BLaER1 treated with 17β-estradiol and CSF1 and Interleukin-3, amounts not matched to agents 10 nM and 100 nM (cell line): ENCODE measurements around the gene HOXA5.
A peak's percentile ranks its signal among the peaks of the same experiment; 100 is the strongest.

ENCODE experiments used
- H3K27ac ChIP-seq, 11 experiments: shearing (Covaris generic); formaldehyde crosslinking; 2 replicates each; pipeline ENCODE4 v1.8.1; 2022
- H3K27me3 ChIP-seq, 11 experiments: shearing (Covaris generic); formaldehyde crosslinking; 2 replicates each; pipeline ENCODE4 v1.8.1; 2022
- H3K36me3 ChIP-seq, 11 experiments: shearing (Covaris generic); formaldehyde crosslinking; 2 replicates each; pipeline ENCODE4 v1.8.1; 2022
- H3K4me1 ChIP-seq, 10 experiments: shearing (Covaris generic); formaldehyde crosslinking; 2 replicates each; pipeline ENCODE4 v1.8.1; 2022
- H3K4me2 ChIP-seq, 11 experiments: shearing (Covaris generic); formaldehyde crosslinking; 2 replicates each; pipeline ENCODE4 v1.8.1; 2022
- H3K4me3 ChIP-seq, 10 experiments: shearing (Covaris generic); formaldehyde crosslinking; 2 replicates each; pipeline ENCODE4 v1.8.1; 2022
- H3K9ac ChIP-seq, 11 experiments: shearing (Covaris generic); formaldehyde crosslinking; 2 replicates each; pipeline ENCODE4 v1.8.1; 2022
- H3K9me3 ChIP-seq, 11 experiments: shearing (Covaris generic); formaldehyde crosslinking; replicated peaks in 1 of 11; 2 replicates each; pipeline ENCODE4 v1.8.1; 2022
- H4K20me1 ChIP-seq, 11 experiments: shearing (Covaris generic); formaldehyde crosslinking; 2 replicates each; pipeline ENCODE4 v1.8.1; 2022
- Cebpa-rat ChIP-seq, 11 experiments: shearing (Covaris generic); IDR thresholded peaks; 2 replicates each; pipeline ENCODE4 v1.8.1; 2022

The HOXA5 gene

DNA sequence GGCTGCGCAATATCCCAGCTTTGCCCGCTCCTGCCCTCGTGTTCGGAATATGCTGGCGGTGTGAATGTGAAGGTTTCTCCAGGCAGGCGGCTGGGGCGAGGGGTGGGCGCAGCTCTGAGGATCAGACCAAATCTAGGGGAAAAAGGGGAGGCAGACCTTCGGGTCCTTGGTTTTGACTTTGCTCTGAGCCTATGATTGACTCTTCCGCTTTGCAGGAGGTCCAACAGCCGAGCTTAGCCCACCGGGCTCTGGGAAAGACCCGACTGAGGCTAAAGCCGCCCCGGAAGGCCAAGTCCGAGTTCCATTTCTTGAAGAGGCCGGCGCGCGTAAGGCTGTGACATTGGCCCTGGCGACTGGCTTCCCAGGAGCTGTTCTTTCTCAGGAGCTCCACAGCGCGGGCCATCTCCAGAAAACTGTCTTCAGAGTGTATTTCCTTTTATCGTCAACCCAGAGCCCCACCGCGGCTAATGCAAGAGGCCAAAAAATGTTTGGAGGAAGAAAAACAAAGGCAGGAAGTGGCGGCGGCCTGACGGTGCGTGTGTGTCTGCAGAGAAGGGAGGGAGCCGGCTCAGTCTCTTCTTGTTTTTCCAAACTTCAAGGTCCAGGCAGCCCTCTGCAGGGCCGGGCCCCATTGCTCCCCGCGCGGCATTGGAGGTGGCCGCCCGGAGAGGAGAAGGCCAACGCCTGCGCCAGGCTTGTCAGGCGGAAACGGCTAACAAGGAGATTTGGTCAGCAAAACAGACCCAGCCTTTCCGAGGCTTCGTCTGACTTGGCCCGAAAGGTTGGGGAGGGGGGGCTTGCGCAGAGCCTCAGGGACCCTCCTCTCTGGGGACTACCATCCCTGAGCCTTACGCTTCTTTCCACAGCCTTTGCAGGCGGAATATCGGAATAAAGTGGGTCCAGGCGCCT is 45.2 kb upstream of the HOXA5 start:
- H3K27me3 ChIP-seq: peaks cover 100% of the 10 kb centered on the region in 11 experiments
- no peak overlapping the region for H3K9ac ChIP-seq
- H3K4me2 ChIP-seq: peak overlapping the region in 7 of 11 experiments; percentile 5 to 82 (median 43); a peak in 13 of 22 replicates
- H3K4me3 ChIP-seq: peak overlapping the region in 4 of 10 experiments; percentile 37 to 42 (median 40); a peak in 9 of 20 replicates
- no peak for TF ChIP-seq Cebpa-rat (IDR thresholded peaks at IDR 0.05)
- no peak overlapping the region for H3K27ac ChIP-seq
- peaks cover 0 to 37% (median 0%) of the 10 kb centered on the region in 11 experiments; a peak in 6 of 22 replicates for H3K9me3 ChIP-seq
- H3K36me3 ChIP-seq: no peaks in the 10 kb centered on the region
- peaks cover 0 to 100% (median 95%) of the 10 kb centered on the region in 11 experiments; a peak in 19 of 22 replicates for H4K20me1 ChIP-seq
- H3K4me1 ChIP-seq: peaks cover 0 to 45% (median 13%) of the 10 kb centered on the region in 10 experiments; a peak in 12 of 20 replicates

DNA sequence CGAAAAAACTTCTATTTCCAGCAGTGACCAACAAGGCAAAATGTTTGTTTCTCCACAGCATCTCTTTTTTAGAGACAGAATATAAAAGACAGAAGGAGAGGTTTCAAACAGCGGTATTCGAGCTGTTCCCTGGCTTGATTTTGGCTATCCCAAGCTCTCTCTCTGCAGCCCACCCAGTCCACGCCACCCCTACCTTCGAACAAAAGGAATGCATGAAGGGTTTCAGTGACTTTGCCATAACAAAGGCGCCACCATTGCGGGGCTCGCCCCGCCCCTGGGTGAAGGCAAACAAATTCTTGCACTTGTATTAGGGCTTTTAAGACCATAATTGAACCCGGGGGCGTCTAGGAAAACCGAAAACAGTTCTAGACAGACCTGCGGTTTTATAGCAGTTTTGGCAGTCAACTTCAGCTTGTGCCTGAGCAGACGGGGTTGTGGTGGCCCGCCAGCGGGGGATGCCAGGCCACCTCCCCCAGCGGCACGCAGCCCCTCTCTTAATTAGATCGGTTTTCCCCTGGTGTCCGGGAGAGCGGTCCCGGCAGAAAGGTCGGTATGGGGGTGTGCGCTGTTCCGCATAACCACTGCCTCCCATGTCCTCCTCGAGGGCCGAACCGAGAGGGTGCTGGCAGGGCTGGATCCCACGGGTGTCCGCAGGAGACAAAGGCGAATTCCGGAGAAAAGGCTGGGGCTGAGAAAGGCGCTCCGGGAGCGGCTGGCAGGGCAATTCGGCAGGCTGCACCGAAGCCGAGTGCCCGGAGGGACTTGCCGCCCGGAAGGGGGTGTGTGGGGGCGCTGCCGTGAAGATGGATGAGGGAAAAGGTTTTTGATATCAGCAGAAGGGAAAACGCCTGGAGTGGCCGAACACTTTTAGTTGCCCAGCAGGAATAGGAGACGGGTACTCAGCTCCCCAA is 44.2 kb upstream of the HOXA5 start:
- H3K27me3 ChIP-seq: peaks cover 100% of the 10 kb centered on the region in 11 experiments

DNA sequence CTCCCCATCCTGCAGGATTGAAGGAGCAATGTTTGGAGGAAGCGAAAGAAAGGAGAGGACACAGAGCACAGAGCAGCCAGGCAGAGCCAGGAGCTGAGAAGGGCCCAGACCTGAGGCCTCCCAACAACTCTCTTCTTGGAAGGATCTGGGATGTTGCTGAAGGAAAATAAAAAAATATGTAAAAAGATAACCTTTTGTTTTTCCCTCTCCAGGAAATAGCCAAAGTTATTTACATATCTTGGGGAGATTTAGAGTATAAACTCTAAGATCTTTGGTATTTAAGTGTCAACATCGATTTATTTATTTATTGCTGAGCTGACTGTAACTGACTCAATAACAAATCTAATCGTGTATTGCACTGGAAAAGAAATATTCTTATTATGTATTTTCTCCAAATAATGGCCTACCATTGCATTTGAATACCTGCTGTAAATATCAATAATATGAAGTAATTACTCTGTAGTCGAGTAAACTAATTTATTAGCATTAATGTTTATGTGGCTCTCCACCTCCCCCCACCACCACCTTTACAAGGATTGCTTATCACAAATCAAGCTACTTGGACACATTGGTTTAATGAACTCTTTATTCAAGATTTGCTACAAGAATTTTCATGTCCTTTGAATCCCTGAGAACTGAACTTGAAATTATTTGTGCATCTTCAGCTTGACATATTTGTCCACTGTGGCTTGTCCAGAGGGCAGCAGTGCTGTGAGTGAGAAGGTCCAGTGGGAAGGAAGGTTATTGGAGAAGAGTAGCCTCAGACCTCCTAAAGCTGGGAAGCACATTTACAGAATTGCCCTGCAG is 43.4 kb upstream of the HOXA5 start:
- Histone ChIP-seq H3K4me3 (no peak overlapping the region), H3K27ac (no peak overlapping the region), H3K4me2 (no peak overlapping the region), H3K36me3 (no peaks in the 10 kb centered on the region), H3K9ac (no peak overlapping the region), H3K27me3 (peaks cover 100% of the 10 kb centered on the region in 11 experiments), H4K20me1 (peaks cover 0 to 100% (median 95%) of the 10 kb centered on the region in 11 experiments; a peak in 19 of 22 replicates), H3K9me3 (peaks cover 0 to 31% (median 0%) of the 10 kb centered on the region in 11 experiments; a peak in 6 of 22 replicates), H3K4me1 (peaks cover 0 to 43% (median 11%) of the 10 kb centered on the region in 10 experiments; a peak in 12 of 20 replicates)
- no peak for TF ChIP-seq Cebpa-rat (IDR thresholded peaks at IDR 0.05)

More for the DNA sequence above, 44.2 kb upstream of the HOXA5 start:
- Histone ChIP-seq H3K9me3 (peaks cover 0 to 37% (median 0%) of the 10 kb centered on the region in 11 experiments; a peak in 6 of 22 replicates), H3K4me3 (peak overlapping the region in 4 of 10 experiments; percentile 37 to 42 (median 40); a peak in 6 of 20 replicates), H4K20me1 (peaks cover 0 to 100% (median 95%) of the 10 kb centered on the region in 11 experiments; a peak in 19 of 22 replicates), H3K27ac (no peak overlapping the region), H3K9ac (no peak overlapping the region), H3K36me3 (no peaks in the 10 kb centered on the region), H3K4me1 (peaks cover 0 to 43% (median 11%) of the 10 kb centered on the region in 10 experiments; a peak in 12 of 20 replicates), H3K4me2 (peak overlapping the region in 5 of 11 experiments; percentile 33 to 82 (median 49); a peak in 9 of 22 replicates)
- TF ChIP-seq Cebpa-rat (IDR thresholded peaks at IDR 0.05): no peak

DNA sequence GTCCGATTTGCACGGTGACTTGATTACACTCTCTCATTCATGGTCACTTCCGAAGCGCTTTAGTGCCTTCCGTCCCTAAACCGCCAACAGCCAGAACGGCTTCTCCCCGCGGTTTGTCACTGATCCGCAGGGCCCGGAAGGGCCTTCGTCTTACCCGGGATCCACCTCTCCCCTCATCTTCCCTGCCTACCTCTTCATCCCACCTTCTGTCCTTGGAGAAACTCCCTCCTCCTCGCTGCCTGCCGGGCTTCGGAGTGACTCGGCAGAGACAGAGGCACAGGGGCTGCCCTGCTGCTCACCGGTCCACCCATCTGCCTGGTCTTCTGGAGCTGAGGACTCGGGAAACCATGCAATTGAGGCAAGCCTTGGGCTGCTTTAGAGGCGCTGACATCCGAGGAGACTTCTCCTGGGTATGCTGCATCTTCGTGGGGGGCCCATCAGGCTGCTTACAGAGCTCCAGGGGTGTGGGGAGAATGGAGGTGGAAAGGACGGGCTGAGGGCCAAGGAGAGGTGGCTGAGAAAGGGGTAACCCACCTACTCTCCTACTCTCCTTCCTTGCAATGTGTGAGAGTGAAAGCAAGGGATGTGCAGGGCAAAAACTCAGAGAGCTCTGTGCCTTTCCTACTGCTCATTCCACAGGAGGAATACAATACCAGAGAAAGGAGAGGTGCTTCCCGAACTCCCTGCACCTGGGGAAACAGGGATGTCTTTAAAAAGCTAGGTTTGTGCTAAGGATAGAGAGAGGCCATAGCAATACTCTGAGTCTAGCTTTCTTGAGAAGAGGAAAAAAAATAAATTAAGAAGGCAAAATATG is 42.6 kb upstream of the HOXA5 start:
- peaks cover 100% of the 10 kb centered on the region in 11 experiments for H3K27me3 ChIP-seq
- H4K20me1 ChIP-seq: peaks cover 0 to 98% (median 90%) of the 10 kb centered on the region in 11 experiments; a peak in 19 of 22 replicates
- no peak overlapping the region for H3K9ac ChIP-seq
- no peak overlapping the region for H3K27ac ChIP-seq
- peaks cover 0 to 28% (median 0%) of the 10 kb centered on the region in 11 experiments; a peak in 5 of 22 replicates for H3K9me3 ChIP-seq
- peaks cover 0 to 43% (median 11%) of the 10 kb centered on the region in 10 experiments; a peak in 12 of 20 replicates for H3K4me1 ChIP-seq
- H3K4me3 ChIP-seq: no peak overlapping the region; a peak in 1 of 20 replicates
- H3K4me2 ChIP-seq: peak overlapping the region in 1 of 11 experiments; percentile 81; a peak in 2 of 22 replicates
- no peaks in the 10 kb centered on the region for H3K36me3 ChIP-seq
- TF ChIP-seq Cebpa-rat (IDR thresholded peaks at IDR 0.05): no peak

DNA sequence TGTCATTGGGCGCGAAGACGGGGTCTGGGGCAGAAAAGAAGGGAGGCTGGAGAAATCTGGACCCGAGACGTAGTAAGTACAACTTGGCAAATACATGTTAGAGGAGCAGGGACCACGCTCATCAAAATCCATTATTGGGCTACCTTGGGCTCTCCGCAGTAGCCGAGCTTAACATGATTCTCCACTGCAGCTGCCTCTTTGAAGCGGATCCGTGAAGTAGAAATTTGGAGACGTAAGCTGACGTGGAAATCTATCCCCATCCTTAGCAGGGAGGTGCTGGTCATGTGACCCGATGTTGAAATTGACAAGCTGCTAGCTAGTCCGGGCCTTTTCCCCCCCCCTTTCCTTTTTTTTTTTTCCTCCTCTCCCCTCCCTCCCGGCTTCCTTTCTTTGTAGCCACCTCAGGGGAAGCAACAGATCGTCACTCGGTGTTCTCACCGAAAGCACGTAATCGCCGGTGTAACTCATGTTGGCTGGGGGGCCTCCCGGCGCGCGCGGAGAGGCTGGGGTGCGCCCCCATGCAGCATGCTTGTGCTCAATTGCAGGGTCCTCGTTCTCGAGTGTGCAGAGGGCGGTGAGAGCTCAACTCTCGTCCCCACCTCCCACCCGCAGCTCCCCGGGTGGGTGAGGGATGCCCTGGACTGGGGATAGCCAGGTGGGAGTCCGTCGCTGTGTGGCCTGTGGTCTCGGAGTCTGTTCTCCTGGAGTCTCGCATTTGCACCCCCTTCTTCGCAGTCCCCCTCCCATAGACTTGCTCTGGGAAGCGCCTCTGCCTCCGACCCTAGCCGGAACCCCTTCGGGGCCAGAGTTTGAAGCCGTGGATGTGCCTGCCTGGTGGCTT is 41.8 kb upstream of the HOXA5 start, which contains the start of gene HOXA11:
HOXA11 (minus strand) TSS at position 220 of the 841 bp plus-strand sequence; CDS start at position 132, 88 bp downstream.
- Histone ChIP-seq H3K4me3 (peak within 1 kb of the TSS in 5 of 10 experiments; percentile 19 to 48 (median 40); a peak in 9 of 20 replicates), H4K20me1 (peaks cover 0 to 97% (median 82%) of the 10 kb centered on the region in 11 experiments; a peak in 19 of 22 replicates), H3K4me2 (peak within 1 kb of the TSS in 10 of 11 experiments; percentile 1 to 92 (median 24); a peak in 15 of 22 replicates)

DNA sequence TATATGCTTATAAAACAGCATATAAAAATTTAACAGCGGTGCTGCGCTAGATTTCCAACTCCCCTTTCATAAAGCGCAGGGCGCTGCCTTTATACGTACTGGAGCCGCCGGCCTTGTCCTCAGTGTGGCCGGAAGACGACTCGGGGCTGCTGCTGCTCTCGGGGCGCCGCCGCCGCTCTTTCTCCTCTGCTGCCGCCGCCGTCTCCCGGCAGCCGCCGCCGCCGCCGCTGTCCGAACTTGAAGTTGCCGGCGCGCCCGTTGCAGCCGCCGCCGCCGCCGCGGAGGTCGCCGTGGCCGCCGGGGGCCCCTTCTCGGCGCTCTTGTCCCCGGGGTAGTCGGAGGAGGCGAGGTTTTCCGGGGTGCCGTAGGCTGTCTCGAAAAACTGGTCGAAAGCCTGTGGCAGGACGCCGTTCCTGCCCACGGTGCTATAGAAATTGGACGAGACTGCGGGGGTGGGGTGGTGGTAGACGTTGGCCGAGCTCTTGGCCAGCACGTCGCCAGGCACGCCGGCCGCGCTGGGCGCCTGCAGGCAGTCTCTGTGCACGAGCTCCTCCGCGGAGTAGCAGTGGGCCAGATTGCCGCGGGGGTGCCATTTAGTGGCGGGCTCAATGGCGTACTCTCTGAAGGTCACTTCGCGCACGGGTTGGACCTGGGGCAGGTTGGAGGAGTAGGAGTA is 41.0 kb upstream of the HOXA5 start:
- H3K4me3 ChIP-seq: peak overlapping the region in 5 of 10 experiments; percentile 19 to 48 (median 40); a peak in 8 of 20 replicates
- peaks cover 100% of the 10 kb centered on the region in 11 experiments for H3K27me3 ChIP-seq
- peaks cover 0 to 31% (median 4%) of the 10 kb centered on the region in 11 experiments; a peak in 10 of 22 replicates for H3K9me3 ChIP-seq
- no peak for TF ChIP-seq Cebpa-rat (IDR thresholded peaks at IDR 0.05)
- peaks cover 0 to 43% (median 11%) of the 10 kb centered on the region in 10 experiments; a peak in 12 of 20 replicates for H3K4me1 ChIP-seq
- H4K20me1 ChIP-seq: peaks cover 0 to 90% (median 74%) of the 10 kb centered on the region in 11 experiments; a peak in 19 of 22 replicates
- no peak overlapping the region for H3K9ac ChIP-seq
- H3K36me3 ChIP-seq: no peaks in the 10 kb centered on the region
- H3K27ac ChIP-seq: no peak overlapping the region
- H3K4me2 ChIP-seq: peak overlapping the region in 10 of 11 experiments; percentile 1 to 92 (median 24); a peak in 15 of 22 replicates

More for the DNA sequence above, 41.8 kb upstream of the HOXA5 start, which contains the start of gene HOXA11:
- no peak within 1 kb of the TSS for H3K9ac ChIP-seq
- no peaks in the 10 kb centered on the region for H3K36me3 ChIP-seq
- H3K4me1 ChIP-seq: peaks cover 0 to 43% (median 11%) of the 10 kb centered on the region in 10 experiments; a peak in 12 of 20 replicates
- peaks cover 100% of the 10 kb centered on the region in 11 experiments for H3K27me3 ChIP-seq
- TF ChIP-seq Cebpa-rat (IDR thresholded peaks at IDR 0.05): no peak
- peaks cover 0 to 28% (median 0%) of the 10 kb centered on the region in 11 experiments; a peak in 6 of 22 replicates for H3K9me3 ChIP-seq
- no peak within 1 kb of the TSS for H3K27ac ChIP-seq
